OCI-M1 (cell line): ENCODE measurements around the gene INTS11.

ENCODE experiments used
- DNase-seq: peaks from one replicate; lab custom pipeline; 2025; lab: John Stamatoyannopoulos, UW

Gene INTS11

GRCh38 chr1:1312450-1313314, 11.8 kb downstream of the INTS11 start:
- DNase-seq = no peak

DNA sequence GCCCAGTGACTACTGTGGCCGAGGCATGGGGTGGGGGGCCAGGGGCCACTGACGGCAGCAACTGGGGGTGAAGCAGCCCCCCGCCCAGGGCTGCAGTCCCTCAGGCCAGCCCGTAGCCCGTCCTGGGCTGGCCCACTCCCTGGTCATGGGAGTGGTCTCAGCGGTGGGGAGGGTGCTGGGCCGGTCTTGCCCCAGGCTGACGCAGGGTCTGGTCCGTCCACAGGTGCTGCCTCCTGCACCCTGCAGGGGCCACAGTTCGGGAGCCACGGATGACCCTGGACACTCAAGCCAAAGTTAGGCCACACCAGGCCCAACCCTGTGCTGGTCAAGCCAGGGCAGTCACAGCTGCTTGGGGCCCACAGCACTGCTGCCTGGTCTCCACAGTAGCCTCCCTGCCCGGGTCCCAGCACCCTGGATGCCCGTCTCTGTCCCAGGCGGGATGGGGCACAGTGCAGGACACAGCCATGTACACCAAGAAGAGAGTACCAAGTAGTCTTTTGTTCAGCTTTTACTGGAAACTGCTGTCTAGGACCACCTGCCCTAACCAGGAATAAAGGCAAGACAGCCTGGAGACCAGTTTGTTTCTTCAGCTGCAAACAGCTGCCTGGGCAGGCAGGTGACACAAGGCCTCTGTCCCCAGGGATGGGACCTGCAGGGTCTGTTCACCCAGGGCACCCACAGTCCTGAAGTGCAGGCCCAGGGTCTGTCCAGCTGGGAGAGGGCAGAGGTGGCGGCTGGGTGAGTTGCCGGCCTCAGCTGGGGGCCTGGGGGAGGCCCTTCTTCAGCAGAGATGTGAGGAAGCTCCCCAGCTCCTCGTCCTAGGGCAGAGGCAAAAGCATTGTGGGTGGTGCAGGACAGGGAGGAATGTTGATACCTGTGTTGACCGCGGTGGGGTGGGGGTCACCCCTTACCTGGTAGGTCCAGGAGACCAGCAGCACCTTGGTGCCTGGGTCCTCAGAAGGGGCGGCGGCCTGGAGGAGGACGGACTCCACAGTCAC, 13.1 kb downstream of the INTS11 start:
- DNase-seq = no peak

DNA sequence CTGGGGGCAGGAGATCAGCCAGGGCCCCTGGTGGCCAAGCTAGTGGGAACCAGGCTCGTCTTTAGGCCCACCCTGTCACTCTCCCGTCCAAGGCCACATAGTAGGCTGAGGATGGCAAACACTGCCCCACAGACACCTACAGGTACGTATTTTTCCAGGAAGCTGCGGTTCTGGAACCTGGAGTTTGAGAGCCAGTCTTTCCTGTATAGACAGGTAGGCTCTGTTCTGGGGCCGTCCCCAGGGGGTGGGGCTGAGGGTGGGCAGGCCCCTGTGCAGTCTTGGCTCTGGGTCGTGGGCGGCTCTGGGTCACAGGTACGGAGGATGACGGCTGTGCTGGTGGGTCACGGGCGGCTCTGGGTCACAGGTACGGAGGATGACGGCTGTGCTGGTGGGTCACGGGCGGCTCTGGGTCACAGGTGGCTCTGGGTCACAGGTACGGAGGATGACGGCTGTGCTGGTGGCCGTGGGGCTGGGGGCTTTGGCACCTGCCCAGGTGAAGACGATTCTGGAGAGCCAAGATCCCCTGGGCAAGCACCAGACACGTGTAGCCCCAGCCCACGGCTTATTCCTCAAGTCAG, 13.9 kb downstream of the INTS11 start:
- DNase-seq = no peak

DNA sequence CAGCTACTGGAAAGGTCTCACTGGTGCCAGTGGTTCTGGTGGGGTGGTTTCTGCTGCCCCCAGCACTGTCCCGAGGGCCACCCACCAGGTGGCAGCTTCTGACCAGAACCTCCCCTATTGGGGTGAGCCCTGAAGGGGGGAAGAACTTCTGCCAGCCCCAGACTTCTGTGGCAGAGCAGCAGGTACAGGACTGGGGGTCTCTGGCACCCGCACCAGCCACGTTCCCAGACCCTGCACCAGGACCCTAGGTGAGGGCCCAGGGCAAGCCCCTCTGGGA, 14.4 kb downstream of the INTS11 start:
- DNase-seq = no peak

- peak; percentile 31 for DNase-seq
Measured at GRCh38 chr1:1309251-1310108, 15.0 kb downstream of the INTS11 start.

GRCh38 chr1:1308756-1309250, 15.7 kb downstream of the INTS11 start:
- peak; percentile 31 for DNase-seq

- peak; percentile 96 for DNase-seq
Measured at GRCh38 chr1:1307923-1308755, 16.3 kb downstream of the INTS11 start, which contains the start of the genes ACAP3 and PUSL1. Gene ACAP3 (minus strand): TSS chr1:1307930. CDS start chr1:1307815, 115 bp downstream. Gene PUSL1 (plus strand): TSS chr1:1308597. CDS start chr1:1308644, 47 bp downstream.

DNA sequence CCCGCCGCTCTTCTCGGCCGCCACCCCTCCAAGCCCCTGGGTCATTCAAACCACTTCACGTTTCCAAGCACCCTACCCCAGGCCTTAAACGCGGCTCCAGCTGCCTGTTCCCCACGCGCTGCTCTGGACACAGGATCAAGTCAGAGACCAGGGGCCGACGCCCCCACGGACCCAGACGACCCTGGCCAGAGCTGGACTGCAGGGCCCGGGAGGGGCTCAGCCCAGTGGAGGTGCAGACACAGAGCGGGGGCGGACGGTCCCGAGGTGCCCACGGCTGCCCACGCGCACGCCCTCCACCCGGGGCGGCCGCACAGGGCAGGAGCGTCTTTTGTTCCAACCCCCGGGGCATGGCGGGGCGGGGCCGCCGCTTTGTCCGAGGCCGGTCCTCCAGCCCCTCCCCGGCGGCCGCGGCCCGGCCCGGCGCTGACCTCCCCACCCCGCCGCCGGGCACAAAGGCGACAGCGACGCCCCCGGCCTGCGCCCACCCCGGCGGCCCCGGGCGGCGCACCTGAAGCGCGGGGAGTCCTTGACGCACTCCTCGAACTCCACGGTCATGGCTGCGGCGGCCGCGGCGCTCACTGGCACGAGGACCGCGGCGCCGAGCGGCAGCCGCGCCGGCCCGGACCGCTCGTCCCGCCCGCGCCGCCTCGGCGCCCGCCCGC, 17.1 kb downstream of the INTS11 start:
- DNase-seq = peak; percentile 66

DNA sequence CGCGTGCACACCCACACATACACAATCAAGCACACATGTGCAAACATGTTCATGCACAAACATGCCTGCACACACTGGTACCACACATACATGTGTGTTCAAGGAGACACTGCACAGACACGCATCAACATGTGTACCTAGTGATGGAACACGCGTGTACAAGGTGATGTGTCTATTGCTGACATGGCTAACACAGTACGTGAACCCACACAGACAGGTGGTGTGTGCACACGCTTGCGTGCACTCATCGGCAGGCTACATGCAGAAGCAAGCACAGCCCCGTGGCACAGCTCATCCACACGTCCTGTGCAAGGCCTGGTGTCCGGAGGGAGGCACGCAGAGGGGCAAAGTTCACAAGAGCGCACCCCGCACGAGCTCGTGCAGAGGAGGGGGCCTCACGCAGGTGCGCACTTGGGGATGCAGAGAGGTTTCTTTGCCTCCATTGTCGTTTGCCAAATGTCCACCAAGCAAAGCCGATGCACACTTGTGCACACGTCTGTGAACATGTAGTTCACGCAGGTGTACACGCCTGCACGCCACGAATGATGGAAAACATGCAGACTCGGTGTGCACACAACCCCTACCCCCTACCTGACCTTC, 17.7 kb downstream of the INTS11 start:
- no peak for DNase-seq

- peak; percentile 12 for DNase-seq
Measured at GRCh38 chr1:1306070-1306660, 18.3 kb downstream of the INTS11 start.

GRCh38 chr1:1305300-1306069, 19.0 kb downstream of the INTS11 start:
- peak; percentile 60 for DNase-seq

GRCh38 chr1:1304331-1305299, 19.8 kb downstream of the INTS11 start:
- DNase-seq = peak; percentile 53

GRCh38 chr1:1303736-1304135, 20.7 kb downstream of the INTS11 start:
- no peak for DNase-seq

DNA sequence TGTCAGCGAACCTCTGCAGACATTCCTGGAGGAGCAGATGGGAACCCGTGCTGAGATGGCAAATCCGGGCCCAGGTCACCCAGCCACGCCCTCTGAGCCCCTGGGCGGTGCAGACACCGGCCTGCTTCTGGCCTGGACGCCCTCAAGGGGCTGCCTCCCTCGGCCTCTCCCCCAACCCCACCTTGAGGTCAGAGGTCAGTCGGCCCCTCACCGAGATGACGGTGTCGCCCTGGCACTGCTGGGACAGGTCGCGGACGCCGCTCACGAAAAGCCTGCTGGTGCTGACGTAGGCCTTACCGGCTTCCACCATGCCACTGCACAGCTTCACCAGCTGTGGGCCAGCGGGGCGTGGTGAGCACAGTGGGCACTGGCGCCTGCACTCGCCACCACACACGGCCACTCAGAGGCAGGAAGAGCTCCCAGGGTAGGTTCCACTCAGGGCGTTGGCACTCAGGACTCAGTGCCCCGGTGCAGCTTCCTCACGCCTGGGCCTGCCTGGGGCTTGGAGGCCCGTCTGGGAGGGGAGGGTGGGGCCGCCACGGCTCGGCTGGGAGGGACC, 21.4 kb downstream of the INTS11 start:
- DNase-seq = no peak

DNA sequence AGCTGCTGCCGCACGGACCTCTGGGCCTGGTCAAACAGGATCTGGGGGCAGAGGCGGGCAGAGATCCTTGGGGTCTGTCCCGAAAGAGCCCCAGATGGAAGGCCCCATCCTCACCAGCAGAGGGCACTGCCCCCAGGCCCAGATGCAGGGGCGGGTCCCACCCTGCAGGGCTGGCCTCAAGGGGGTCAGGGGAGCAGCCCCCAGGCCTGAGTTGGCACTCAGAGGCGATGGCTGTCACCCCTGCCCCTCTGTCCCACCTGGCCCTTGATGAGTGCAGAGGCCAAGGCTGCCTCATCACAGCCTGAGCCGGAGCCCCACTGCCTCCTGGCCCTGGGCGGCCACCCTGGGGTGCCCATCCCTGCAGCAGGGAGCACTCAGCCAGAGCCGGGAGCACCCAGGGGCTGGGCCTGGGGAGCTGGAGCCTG, 22.4 kb downstream of the INTS11 start:
- peak; percentile 12 for DNase-seq

DNA sequence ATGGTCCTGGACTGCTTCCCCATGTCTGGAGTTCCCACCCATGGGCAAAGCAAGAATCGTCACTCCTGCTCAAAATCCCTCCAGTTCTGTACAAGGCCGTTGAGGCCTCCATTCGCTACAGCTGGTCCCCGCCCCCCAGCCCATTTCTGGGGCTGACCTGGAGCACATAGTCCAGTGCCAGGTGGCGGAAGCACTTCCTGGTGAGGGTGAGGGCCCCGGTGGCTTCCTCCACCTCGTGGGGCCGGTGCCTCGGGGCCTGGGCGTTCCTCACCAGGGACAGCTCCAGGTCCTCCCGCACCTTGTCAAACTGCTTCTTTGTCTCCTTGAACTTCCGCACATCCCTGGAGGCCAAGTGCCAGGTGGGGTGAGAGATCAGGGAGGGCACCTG, 24.1 kb downstream of the INTS11 start:
- DNase-seq = no peak
